ENCODE measurements around the gene PRUNE1. TPM values are rescaled to one million over a fixed set of nuclear protein-coding genes. Genes with fewer than 3 reads are reported as not detected.
A peak's percentile ranks its signal among the peaks of the same experiment; 100 is the strongest.

The PRUNE1 gene
- total RNA-seq, 1 experiment from 2014 or later, result 19.3 TPM

DNA sequence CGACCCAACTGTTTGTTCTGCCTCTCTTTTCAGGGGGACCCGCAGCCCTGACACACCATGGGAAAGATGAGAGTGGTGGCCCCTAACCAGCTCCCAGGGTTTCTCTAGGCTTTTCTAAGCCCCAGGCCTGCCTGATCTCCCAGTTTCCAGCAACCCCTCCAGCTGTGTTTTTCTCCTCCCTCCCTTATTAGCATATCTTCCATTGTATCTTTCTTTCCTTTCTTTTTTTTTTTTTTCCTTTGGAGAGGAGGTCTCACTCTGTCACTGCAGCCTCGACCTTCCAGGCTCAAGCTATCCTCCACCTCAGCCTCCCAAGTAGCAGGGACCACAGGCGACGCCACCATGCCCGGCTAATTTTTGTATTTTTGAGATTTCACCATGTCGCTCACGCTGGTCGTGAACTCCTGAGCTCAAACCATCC, 31.8 kb upstream of the PRUNE1 start:
- TF ChIP-seq EZH2 (IDR thresholded peaks at IDR 0.05; ENCODE audit: borderline replicate concordance, low read depth, low read length, poor library complexity, severe bottlenecking), result no peak
- TF ChIP-seq, protein P1, sequence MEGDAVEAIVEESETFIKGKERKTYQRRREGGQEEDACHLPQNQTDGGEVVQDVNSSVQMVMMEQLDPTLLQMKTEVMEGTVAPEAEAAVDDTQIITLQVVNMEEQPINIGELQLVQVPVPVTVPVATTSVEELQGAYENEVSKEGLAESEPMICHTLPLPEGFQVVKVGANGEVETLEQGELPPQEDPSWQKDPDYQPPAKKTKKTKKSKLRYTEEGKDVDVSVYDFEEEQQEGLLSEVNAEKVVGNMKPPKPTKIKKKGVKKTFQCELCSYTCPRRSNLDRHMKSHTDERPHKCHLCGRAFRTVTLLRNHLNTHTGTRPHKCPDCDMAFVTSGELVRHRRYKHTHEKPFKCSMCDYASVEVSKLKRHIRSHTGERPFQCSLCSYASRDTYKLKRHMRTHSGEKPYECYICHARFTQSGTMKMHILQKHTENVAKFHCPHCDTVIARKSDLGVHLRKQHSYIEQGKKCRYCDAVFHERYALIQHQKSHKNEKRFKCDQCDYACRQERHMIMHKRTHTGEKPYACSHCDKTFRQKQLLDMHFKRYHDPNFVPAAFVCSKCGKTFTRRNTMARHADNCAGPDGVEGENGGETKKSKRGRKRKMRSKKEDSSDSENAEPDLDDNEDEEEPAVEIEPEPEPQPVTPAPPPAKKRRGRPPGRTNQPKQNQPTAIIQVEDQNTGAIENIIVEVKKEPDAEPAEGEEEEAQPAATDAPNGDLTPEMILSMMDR (conservative IDR thresholded peaks at IDR 0.05; ENCODE audit: low read depth, low read length), result no peak
- Histone ChIP-seq H3K27me3 (replicated peaks; ENCODE audit: insufficient read depth, low read depth, low read length, poor library complexity) (no peaks in the 10 kb centered on the region), H3K9me3 (ENCODE audit: low read depth, low read length, poor library complexity, severe bottlenecking) (no peaks in the 10 kb centered on the region), H3K4me3 (ENCODE audit: low read depth, low read length, poor library complexity, severe bottlenecking) (no peak overlapping the region), H3K27ac (ENCODE audit: low read depth, low read length, poor library complexity, severe bottlenecking) (peak overlapping the region; percentile 35), H3K4me1 (ENCODE audit: insufficient read depth, low read length, poor library complexity, severe bottlenecking) (peaks cover 51% of the 10 kb centered on the region), H3K36me3 (ENCODE audit: insufficient read depth, low read length, poor library complexity, severe bottlenecking) (no peaks in the 10 kb centered on the region)
- ChIA-PET CTCF (interaction anchor here (0.7 kb wide), 1 partner anchor 20 kb away, joined by 3 read pairs; no protein-coding TSS in a partner anchor), POLR2A (ENCODE audit: low non-redundant PET) (interaction anchor here (0.7 kb wide), 1 partner anchor 44 kb away, joined by 3 read pairs; no protein-coding TSS in a partner anchor)
- BruUV-seq (replicated peaks), result no TSS peak
- DNase-seq (ENCODE audit: low spot score), result no peak
- intact Hi-C loops (cut with micrococcal nuclease; ENCODE audit: unreplicated experiment), result loop anchor here (10.0 kb wide), 1 partner anchor 412 kb away; no protein-coding TSS in a partner anchor

DNA sequence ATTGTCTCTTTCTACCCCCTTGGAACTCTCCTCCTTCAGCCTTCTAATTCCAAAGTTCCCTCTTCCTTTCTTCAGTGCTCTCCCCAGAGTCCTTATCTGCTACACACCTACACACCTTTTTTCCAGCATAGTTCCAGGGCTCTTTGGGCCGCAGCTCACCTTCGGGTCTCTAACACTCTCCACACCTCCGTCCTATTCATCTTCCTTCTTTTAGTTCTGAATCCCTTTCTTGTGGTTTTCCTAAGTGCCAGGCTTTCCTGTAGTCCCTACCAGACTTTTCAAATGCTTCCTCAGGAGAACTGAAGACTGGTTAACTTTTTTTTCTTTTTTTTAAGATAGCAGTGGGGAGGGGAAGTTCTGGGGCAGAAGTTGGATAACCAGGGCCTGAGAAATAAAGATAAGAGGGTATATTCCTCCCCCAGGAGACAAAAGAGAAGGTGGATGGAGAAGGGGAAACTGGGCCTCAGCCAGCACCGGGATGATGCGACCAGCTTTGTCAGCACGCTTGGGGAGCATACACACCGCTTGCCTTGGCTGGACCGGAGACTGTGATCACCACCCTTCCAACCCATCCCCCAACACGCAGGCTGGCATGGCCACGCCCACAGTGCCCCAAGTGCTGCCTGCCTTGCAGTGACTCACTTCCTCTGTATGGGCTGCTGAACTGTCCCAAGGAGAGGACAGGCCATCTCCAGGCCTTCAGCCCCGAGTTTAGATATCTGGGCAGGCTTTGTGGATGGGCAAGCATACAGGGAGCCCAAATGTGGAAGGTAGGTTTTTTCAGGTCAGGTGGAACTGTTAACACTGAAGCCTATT, 31.2 kb upstream of the PRUNE1 start:
- Histone ChIP-seq H3K9me3 (ENCODE audit: low read depth, low read length, poor library complexity, severe bottlenecking) (no peaks in the 10 kb centered on the region), H3K27me3 (replicated peaks; ENCODE audit: insufficient read depth, low read depth, low read length, poor library complexity) (no peaks in the 10 kb centered on the region), H3K36me3 (ENCODE audit: insufficient read depth, low read length, poor library complexity, severe bottlenecking) (no peaks in the 10 kb centered on the region), H3K4me3 (ENCODE audit: low read depth, low read length, poor library complexity, severe bottlenecking) (no peak overlapping the region), H3K27ac (ENCODE audit: low read depth, low read length, poor library complexity, severe bottlenecking) (peak overlapping the region; percentile 35), H3K4me1 (ENCODE audit: insufficient read depth, low read length, poor library complexity, severe bottlenecking) (peaks cover 44% of the 10 kb centered on the region)
- ChIA-PET POLR2A (ENCODE audit: low non-redundant PET) (interaction anchor here (0.6 to 0.7 kb wide), 2 partner anchors 45 to 469 kb away, joined by 3 read pairs; partner anchors contain the start of gene ECM1), CTCF (no interaction called here)
- DNase-seq (ENCODE audit: low spot score), result peak; percentile 71
- BruUV-seq (replicated peaks), result no TSS peak
- TF ChIP-seq EZH2 (IDR thresholded peaks at IDR 0.05; ENCODE audit: borderline replicate concordance, low read depth, low read length, poor library complexity, severe bottlenecking), result no peak
- TF ChIP-seq, protein P1 (conservative IDR thresholded peaks at IDR 0.05; ENCODE audit: low read depth, low read length), result no peak
- intact Hi-C loops (cut with micrococcal nuclease; ENCODE audit: unreplicated experiment), result loop anchor here (10.0 kb wide), 1 partner anchor 412 kb away; no protein-coding TSS in a partner anchor

DNA sequence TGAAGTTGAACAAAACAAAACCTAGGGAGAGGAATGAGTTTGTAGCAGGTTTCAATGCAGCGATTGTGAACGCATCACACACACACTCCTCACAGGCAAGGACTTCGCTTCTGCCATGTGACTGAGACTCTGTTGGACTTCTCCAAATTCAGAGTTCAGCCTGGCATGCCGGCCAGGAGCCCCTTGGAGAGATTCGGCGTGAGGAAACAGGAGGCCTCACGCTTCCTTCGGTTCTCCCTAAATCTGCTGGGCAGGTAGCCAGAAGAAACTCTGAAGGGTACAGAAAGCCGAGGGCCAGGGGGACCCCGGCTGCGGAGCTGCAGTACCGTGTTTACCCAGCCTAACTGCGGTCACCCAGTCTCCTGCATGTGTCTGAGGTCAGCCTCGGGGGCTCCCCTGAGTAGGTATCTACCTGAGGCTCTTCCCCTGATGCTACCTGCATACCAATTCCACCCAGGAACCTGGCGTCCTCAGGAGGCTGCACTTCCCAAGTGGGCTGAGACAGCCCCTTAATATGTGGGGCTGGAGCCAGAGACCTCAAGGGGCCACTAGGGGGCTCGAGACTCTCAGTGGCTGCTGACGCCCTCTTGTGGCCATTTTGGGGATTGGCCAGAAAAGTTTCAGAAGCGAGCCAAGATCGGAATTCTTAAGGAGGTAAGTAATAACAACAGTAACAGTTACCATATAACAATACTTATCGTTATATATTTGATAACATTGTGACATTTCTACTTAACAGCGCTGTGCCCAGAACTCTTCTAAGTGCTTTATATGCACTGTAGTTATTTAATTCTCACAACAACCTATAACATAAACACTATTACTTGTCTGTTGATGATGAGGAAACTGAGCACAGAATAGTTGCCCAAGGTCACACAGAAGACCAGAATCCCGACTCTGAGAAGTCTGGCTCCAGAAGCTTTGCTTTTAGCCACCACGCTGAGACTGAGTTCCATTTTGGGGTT, 28.9 kb upstream of the PRUNE1 start:
- no peaks in the 10 kb centered on the region for H3K9me3 ChIP-seq (ENCODE audit: low read depth, low read length, poor library complexity, severe bottlenecking)
- intact Hi-C loops (cut with micrococcal nuclease; ENCODE audit: unreplicated experiment), result loop anchor here (10.0 kb wide), 1 partner anchor 415 kb away; no protein-coding TSS in a partner anchor
- no peak overlapping the region for H3K4me3 ChIP-seq (ENCODE audit: low read depth, low read length, poor library complexity, severe bottlenecking)
- H3K36me3 ChIP-seq (ENCODE audit: insufficient read depth, low read length, poor library complexity, severe bottlenecking), result no peaks in the 10 kb centered on the region
- peak; percentile 95 for DNase-seq (ENCODE audit: low spot score)
- H3K4me1 ChIP-seq (ENCODE audit: insufficient read depth, low read length, poor library complexity, severe bottlenecking), result peaks cover 32% of the 10 kb centered on the region
- BruUV-seq (replicated peaks), result no TSS peak
- ChIA-PET CTCF (interaction anchor here (1.0 to 1.2 kb wide), 2 partner anchors 27 kb away, joined by 3 read pairs; partner anchors contain the start of gene MINDY1), POLR2A (ENCODE audit: low non-redundant PET) (no interaction called here)
- no peaks in the 10 kb centered on the region for H3K27me3 ChIP-seq (replicated peaks; ENCODE audit: insufficient read depth, low read depth, low read length, poor library complexity)
- H3K27ac ChIP-seq (ENCODE audit: low read depth, low read length, poor library complexity, severe bottlenecking), result peak overlapping the region; percentile 33
- TF ChIP-seq EZH2 (IDR thresholded peaks at IDR 0.05; ENCODE audit: borderline replicate concordance, low read depth, low read length, poor library complexity, severe bottlenecking), result no peak
- TF ChIP-seq, protein P1 (conservative IDR thresholded peaks at IDR 0.05; ENCODE audit: low read depth, low read length), result peak; percentile 100
